GM19397 (cell line): ENCODE data around the gene TXNRD3.
A peak's percentile ranks its signal among the peaks of the same experiment; 100 is the strongest.

Experiments used
- ATAC-seq: cut with Tn5 transposase; IDR thresholded peaks from one replicate; pipeline ENCODE4 v1.9.1; 2021; ENCODE audit warnings: mild to moderate bottlenecking, moderate library complexity; ENCODE audit not compliant: unreplicated experiment

Gene TXNRD3

DNA sequence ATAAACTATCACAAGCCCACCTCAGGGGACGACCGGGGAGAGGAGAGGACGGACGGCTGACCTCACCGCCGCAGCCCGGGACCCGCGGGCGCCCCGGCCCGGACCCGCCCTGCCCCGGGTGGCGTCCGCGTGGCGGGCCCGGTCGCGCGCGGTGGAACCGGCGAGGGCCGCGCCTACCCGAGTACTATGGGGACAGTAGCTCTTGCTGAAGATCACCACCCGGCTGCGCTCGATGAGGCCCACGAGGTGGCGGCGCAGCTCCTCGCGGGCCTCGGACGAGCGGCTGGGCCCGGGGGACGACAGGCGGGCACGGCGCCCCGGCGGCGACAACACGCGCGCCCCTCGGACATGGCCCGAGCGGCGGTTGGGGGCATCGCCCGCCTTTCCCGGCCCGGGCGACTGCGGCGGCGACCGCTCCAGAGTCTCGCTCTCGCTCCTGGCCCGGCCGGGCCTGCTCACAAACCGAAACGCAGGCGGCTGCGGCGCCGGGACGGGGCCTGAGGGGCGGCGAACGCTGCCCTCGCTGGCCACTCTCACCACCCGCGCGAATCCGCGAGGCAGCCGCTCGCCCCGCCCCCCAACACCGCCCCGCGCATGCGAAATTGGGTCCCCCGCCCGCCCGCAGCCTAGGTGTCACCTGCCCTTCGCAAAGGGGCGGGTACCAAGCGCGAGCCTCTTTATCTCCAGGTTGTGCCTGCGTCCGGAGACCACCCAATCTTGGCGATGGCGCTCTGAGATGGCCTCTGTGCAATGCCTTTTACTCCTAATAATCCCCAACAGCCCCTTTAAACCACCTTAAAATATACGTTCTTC is at the start of gene TXNRD3:
Gene TXNRD3, minus strand, starts transcription at position 554 of the 813 bp plus-strand sequence.
- no peak for ATAC-seq

DNA sequence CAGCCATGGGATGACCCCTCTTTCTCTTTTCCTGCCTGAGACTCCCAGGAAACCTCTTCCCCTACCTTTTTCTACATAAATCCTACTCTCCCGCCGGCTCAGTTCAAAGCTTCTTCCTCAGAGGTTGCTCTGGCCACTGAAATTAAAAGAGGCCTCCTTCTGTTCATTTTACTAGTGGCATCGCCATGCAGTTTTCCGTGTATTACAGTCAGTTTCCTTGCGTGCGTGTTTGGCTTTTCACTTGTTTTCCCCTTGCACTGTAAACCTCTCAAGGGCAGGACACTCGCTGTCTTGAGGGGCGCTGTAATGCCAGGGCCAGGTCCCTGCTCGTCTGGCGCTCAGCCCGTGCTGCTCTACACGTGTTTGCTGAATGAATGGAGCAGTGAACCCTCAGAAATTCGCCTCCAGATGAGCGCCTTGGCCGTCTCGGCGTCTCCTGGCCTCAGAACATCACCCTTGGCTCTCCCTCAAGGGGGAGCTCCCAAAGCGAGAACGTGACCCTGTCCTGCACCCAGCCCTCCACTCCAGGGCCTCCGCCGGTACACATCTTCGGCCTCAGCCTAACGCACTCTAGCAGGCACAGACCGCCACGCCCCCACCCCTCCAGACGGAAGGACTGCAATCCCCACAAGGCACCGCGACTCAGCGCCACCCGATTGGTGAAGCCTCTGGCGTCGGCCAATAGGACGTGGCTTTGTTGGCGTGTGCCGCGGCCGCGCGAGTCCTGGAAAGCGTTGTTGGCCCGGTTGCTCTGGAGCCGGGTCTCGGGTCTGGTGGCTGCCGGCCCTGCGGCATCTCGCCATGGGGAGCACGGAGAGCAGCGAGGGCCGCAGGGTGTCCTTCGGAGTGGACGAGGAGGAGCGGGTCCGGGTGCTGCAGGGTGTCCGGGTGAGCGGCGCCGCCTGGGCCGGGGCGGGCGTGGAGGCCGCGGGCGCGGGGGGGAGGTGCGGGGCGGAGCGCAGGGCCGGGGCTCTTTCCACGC is 48.9 kb upstream of the TXNRD3 start, which contains the start of gene CHCHD6:
Gene CHCHD6, plus strand, starts transcription at position 729 of the 982 bp plus-strand sequence. Its CDS starts 73 bp downstream, at position 802.
- ATAC-seq, result peak; percentile 96

DNA sequence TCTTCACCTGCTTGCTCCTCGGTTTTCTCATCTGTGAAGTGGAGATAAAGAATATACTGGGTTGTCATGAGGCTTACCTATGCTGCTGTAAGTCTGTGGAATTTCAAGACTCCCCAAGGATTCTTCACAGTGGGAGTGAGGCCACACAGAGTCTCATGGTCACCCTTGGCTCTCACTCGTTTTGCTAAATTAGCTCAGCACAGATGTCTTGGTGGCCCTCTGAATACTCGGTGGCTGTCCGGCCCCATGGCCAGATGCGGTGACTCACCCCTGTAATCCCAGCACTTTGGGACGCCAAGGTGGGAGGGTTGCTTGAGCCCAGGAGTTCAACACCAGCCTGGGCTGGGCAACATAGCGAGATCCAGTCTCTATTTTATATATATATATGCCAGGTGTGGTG is 44.1 kb upstream of the TXNRD3 start:
- no peak for ATAC-seq

DNA sequence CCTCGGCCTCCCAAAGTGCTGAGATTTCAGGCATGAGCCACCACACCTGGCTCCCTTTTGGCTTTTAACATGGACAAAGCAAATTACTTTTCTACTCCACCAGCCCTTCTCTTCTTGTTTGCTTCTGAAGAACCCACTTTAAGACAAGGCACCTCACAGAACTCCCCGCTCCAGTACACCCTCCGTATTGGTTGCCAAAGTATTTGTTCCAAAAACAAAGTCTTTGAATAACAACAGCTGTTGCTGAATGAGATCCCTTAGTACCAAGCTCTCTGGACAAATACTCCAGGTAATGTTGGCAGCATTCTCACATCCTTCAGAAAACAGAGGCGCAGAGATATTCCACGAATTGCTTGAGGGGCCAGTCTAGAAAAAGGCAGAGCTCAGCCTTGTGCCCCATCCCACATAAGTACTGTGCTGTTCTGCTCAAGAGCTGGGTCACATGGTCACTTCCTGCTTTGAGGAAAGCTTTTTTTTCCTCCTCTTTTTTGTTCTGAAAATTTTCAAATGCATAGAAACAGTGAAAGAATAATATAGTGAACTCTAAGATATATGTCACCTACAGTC is 41.9 kb upstream of the TXNRD3 start:
- ATAC-seq, result no peak

DNA sequence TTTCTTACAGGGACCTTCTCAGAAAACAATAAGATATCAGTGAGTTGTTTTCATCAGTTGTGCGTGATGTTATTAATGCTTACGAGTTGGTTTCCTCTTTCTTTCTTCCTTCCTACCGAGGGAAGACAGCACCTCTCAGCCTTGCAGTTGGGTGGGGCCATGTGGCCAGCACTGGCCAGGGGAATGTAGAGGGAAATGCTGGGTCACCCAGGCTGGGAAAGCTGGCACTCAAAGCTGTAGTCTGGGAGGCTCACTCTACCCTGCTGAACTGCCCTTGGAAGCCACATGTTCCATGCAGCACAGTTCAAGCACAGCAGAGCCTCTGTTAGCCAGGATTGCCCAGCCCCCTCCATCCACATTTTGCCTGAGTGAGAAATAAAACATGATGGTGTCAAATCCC is 39.0 kb upstream of the TXNRD3 start:
- ATAC-seq, result no peak

DNA sequence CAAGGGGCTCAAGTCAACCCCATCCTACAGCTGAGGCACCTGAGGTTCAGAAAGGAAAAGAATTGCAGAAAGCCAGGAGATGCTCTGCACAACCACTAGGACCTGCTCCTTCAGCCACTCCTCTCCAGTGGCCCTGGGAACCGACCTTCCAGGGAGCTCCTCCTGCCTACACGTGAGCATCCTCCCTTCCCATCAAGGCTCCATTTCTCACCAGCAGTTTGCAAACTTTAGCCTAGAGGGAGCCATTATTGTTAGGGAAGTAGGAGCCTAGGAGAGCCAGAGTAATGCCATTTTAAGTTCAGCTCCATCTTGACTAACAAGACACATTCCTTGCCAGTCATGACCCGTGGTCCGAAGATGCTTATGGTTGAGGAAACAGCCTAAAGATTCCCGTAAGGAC is 37.9 kb upstream of the TXNRD3 start:
- ATAC-seq, result no peak

DNA sequence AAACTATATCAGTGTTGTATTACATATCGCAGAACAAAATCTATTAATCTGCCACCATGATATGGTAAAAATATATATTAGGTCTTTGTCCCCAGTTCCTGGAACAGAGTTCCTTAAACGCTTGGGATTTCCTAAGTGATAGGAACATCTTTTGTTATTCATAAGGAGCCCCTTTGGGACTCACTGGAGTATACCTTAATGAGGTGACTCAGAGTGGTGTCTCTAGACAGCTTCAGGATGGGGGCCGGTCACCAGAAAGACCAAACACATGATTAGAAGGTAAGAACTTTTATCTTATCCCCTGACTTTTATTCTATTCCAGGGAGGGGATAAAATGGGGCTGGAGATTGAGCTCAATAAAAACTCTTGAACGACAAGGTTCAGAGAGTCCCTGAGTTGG is 36.8 kb upstream of the TXNRD3 start:
- no peak for ATAC-seq

DNA sequence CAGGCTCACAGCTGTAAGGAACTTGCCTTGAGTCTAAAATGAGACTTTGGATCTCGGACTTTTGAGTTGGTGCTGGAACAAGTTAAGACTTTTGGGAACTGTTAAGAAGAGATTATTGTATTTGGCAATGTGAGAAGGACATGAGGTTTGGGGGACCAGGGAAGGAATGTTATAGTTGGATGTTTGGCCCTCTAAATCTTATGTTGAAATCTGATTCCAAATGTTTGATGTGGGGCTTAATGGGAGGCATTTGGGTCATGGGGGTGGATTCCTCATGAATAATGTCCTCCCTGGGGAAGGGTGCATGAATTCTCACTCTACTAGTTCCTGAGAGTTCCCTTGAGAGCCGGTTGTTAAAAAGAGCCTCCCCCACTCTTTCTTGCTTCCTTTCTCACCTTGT is 30.6 kb upstream of the TXNRD3 start:
- no peak for ATAC-seq

DNA sequence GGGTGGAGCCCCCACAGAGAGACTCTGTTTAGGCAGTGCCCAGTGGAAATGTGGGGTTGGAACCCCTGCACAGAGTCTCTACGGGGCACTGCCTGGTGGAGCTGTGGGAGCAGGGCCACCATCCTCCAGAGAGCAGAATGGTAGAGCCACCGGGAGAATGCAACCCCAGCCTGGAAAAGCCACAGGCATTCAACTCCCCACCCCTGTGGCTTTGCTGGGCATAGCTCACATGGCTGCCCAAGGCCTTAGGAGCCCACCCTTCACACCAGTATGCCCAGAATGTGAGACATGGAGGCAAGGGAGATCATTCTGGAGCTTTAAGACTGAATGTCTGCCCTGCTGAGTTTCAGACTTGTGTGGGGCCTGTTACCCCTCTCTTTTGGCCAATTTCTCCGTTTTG is 30.1 kb upstream of the TXNRD3 start:
- no peak for ATAC-seq

DNA sequence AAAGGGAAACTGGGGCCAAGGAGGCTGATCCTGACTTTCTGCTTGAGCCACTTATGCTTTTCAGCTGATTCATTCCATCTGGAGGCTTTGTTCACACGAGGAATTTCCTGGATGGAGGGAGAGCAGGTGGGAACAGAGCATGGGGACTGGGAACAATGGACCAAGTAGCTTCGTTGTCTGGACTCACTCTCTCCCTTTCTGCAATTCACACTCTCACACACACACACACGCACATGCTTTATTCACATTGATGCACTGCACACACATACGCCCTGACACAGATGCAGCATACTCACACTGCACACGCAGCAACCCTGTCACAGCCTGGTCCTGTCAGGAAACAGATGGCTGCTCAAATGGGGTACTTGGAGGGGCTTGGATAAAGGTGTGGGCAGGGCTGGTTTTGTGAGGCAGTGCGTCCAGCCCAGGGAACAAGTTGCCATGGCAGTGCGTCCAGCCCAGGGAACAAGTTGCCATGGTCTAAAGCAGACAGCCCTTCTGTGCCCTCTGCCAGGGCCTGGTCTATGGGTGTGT is 29.4 kb upstream of the TXNRD3 start:
- ATAC-seq, result no peak

- ATAC-seq, result no peak
Observed at GRCh38 chr3:126683069-126683468, 28.1 kb upstream of the TXNRD3 start.

GRCh38 chr3:126682009-126682408 is 27.1 kb upstream of the TXNRD3 start:
- ATAC-seq, result no peak

DNA sequence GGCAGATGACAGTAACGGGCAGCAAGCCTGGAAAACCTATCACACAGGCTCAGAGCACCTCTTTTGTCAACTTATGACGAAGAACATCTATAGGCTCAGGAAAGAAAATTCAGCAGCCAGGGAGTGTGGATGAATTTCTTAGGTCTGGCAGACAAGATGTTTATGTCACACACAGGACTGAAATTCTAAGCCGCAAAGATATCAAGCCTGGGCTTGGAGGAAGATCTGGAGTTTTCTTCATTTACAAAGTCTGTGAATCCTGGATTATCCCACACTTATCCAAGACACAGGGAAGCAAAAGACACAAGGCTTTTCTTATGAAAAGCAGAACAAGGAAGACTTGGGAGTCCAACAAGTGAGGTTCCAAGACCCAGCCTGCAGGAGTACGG is 25.7 kb upstream of the TXNRD3 start:
- no peak for ATAC-seq

DNA sequence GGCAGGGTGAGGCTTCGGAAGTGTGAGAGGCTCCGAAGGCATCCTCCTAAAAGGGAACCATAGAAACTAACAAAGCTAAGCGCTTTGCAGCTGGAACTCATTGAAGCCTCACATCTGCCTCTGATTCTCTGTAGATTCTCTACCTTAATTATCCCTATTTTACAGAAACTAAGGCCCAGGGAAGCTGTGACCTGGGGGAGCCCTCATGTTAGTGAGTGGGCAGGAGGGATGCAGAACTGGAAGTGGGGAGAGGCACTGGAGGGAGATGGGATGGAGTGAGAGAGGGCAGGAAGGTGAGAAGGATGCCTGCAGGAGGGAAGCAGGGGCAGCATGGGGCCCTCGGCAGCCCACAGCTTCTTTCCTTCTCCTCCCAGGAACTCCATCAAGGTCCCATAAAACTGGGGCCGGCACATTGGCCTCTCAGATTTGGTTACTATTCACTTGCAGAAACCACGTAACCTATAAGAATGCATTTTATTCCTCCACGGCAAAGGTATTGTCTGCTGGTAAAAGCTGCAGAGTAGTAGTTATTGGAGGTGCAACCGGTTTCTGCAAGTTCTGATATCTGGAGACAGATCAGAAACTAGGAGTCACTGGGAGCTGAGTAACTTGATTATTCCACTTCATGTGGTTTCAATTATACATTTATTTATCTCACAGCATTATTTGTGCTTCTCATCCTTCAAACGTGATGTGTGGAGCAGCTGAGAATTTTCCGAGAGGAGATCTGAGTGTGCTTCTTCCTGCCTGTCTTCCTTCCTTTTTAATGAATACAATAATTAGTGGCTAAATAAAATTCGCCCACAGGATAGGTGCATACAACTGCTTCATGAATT is 25.1 kb upstream of the TXNRD3 start:
- no peak for ATAC-seq

- no peak for ATAC-seq
Observed at GRCh38 chr3:126679318-126679751, 24.4 kb upstream of the TXNRD3 start.

- no peak for ATAC-seq
Observed at GRCh38 chr3:126678693-126679317, 23.9 kb upstream of the TXNRD3 start.

DNA sequence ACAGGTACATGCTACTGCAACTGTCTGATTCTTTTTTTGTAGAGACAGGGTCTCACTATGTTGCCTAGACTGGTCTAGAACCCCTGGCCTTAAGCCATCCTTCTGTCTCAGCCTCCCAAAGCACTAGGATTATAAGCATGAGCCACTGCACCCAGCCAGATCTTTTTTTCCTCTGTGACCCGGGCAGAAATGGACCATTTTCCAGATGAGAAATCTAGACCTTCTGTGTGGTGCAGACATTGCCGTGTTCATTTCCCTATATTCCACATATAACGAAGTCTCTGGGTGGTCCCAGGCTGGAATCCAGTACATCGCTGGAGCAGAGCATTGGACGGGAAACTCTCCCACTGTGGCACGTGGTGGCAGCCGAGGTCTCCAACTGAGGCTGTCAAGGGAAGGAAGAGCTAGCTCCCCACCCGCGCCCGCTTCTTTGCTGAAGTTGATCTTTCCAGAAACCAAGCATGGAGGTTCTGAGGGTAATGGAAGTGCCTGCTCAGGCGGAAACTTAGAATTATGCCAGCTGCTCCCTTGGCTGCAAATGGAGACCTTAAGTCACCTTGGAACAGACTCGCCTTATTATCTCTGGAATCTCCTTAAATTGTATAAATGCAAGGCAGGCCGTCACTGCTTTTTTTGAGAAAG is 23.1 kb upstream of the TXNRD3 start:
- ATAC-seq, result no peak

DNA sequence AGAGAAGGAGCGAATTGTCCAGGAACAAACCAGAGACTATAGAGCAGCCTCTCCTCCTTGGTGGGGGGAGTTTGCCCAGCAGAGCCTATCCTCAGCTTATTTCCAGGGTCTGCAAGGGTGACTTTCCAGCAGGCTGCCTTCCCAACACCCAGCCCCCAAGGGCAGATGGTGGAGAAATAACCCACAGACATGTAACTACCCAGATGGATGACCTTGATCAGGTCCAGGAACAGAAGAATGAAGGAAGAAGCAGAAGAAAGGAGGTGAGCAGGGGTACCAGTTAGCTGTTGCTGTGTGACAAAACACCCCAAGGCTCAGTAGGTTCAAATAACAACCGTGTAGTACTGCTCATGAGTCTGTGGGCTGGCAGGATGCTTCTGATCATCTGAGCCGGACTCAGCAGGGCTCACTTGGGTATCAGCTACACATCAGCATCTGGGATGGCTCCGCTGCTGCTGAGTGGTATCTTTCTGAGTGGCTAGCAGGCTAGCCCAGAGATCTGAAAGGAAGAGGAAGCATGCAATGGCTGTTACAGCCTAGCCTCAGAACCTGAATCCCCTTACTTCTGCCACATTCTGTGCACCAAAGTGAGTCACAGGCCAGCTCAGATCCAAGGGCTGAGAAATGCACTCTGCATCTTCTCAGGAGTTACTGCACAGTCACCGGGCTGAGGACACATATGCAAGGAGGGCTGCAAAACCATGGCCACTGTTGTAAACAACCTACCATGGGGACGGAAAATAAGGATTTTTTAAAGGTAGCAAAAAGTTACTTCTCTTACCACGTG is 22.2 kb upstream of the TXNRD3 start:
- ATAC-seq, result no peak
